ENCODE data around the gene GABRG1.

Gene GABRG1

DNA sequence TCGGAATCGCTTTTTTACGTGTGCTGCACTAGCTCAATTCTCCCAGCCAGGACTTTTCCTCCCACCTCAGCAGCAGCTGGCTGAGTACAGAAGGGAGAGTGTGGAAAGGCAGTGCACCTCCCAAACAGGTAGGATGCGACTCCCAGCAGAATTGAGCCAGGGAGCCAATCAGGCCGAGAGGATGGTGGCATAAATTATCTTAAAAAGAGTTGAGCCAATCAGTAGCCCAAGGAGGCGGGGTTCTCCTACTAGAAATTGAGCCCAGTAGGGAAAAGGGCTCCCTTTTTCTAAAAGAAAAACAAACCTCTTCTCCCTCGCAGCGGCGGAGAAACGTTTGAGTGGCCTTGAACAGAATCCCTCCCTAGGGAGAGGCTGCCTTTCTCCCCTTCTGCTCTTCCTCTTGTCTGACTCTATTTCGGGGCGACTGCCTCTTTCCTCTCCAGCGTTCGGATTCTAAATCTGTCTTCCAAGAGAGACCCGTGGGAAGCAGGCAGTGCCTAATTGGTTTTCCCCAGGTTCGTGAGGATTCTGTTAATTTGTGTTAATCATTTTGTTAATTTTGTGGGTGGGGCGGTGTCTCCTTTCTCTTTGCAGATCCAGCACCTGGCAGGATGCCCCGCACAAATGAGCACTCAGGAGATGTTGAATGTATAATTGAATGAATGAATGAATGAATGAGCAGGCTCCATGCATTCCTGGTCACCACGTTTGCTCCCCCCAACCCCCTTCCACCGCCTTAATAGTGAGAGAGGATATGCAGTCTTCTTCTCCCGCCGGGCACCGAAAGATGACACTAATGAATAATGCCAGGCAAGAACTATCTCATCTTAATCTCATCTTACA, at the start of gene GABRG1:
GABRG1 (minus strand) TSS at position 142 of the 843 bp plus-strand sequence; CDS start at position 1, 141 bp downstream.
- no peak for DNase-seq (ENCODE audit: low read depth)

DNA sequence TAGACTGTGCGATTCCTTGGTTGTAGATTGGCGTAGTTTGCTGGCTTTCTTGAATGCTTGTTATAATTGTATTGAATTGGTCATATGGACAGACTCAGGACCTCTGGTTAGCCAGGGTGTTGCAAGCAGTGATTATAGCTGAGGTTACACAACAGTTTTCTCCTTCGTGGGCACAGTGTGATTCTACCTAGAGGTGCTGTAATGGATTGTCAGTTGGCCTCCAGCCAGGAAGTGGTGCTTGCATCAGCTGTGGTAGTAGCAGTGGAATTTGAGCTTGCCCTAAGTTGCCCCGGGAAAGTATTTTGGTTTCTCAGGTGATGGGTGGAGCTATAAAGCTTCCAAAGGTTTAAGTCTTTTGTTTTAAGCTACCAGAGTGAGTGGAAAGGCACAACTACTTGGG, 23.1 kb upstream of the GABRG1 start:
- no peak for DNase-seq (ENCODE audit: low read depth)

DNA sequence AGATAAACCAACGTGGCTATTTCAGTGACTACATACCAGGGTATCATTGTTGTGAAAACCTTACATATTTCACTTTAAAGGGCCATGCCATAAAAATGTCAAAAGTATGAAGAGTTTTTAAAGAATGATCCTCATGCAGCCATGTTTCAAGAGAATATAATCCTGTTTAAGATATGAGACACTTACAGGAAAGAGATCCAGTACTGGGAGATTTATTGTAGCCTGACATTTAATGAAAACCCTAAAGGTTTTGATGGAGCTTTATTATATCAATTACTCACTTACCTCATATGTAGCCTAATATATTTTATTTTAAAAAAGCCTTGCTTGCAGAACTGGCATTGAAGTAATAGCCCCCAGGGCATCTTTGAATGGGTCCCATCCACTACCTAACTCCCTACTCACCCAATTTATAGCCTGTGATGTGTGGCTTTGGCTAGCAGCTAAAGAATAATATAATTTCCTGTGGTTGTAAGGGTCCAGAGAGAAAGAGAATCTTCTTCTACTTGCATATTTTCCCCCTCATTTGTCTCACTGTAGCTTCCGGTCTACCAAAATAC, 7.7 kb upstream of the GABRG1 start:
- no peak for DNase-seq (ENCODE audit: low read depth)

DNA sequence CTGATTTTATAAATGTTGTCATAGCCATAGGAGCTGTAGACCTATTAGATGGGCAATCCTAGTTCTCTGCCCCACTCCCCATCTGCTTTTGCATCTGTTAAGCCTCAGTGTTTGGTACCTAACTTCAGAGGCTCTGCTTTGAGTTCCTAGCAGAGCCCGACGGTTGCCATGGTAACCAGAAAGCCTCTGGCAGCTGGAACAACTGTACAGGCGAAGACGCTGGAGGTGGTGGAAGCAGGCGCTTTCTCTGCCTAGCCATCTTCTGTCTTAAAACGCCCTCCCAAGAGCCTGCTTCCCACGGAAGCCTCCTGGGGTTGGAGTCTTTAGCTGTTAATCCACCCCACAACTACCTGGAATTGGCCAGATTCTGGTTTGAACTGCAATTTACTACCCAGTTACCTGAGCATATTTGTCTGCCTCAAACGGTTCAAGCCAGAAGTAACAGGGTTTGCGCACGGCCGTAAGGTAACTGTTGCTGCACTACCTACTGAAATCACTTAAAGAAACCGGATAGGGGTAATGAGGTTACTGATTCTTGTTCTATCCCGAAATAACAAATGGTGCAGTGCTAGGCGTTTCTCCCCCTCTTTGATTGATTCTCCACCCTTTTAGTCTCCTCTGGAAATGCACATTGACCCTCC, 1.0 kb upstream of the GABRG1 start:
- DNase-seq (ENCODE audit: low read depth), result no peak

DNA sequence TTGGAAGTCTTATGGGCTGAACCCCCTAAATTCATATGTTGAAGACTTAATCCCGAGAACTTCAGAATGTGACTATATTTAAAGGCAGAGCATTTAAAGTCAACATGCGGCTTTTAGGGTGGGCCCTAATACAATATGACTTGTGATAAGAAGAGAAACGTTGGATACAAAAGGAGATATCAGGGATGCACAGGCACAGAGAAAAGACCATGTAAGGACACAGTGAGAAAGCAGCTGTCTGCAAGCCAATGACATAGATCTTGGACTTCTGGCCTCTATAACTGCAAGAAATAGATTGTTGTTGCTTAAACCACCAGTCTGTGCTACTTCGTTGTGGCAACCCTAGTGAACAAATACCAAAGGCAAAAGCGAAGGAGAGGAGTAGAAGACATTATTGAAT, 42.2 kb downstream of the GABRG1 start:
- DNase-seq (ENCODE audit: low read depth), result no peak

DNA sequence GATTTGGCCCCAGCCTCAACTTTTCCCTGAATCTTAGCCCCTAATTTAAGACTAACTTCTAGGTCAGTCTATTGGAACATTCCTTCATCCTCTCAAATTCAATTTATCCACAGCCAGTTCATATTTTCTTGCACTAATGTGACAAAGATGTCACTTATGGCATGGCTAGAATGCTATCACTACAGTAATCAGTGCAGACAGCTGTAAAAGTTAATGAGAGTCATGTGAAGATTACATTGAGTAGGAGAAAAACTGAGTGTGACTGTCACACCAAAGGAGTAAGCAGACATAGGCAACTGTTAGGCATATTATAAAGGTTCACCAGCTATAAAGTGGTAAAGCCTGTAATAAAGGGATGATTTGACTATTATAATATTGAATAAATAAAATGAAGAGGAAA, 42.6 kb downstream of the GABRG1 start:
- DNase-seq (ENCODE audit: low read depth), result no peak

DNA sequence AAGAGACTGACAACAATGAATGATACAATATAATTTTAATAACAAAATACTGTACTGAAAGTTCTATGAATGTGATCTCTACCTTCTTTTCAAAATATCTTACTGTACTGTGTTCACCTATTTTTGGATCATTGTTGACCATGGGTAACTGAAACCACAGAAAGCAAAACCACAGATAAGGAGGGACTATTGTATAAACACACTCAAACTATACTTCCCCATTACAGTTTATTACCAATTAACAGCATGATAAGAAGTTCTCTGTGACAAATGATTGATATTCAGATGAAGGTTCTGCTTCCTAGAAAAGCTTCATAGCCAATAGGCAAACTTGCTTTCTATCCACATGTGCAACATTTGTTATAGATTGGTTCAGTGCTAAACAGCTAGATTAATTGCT, 50.1 kb downstream of the GABRG1 start:
- no peak for DNase-seq (ENCODE audit: low read depth)

DNA sequence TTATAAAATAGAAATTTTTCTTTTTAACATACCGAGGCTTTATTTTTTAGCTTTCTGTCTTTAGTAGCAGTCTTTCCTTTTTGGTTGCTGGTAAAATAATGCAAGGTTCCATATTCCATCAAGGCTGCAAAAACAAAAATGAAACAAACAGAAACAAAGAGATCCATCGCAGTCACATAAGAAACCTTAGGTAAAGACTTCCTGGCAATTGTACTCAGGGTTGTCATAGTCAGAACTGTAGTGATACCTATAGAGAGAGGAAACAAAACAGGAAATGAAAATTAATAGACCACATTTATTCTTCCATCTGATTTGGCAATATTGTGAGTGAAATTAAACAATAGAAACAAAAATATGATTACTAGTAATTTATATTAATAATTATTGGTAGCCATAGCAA, 72.5 kb downstream of the GABRG1 start:
- no peak for DNase-seq (ENCODE audit: low read depth)

DNA sequence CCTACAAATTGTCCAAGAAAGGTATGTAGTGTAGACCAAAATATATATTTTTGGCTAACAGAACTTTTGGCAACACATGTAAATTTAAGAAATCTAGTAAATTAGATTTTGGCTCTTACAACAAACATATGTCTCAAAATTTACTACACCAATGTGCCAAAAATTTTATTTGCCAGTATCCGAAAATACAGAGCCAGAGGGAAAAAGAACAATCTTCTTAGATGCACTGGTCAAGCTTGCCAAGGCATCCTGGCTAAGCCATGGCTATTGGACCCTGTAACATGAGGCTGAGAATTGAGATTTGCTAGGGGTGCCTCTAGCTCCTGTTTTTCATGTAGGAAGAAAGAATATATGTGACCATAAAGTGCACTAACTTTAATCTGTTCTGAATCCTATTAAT, 91.8 kb downstream of the GABRG1 start:
- DNase-seq (ENCODE audit: low read depth), result no peak

DNA sequence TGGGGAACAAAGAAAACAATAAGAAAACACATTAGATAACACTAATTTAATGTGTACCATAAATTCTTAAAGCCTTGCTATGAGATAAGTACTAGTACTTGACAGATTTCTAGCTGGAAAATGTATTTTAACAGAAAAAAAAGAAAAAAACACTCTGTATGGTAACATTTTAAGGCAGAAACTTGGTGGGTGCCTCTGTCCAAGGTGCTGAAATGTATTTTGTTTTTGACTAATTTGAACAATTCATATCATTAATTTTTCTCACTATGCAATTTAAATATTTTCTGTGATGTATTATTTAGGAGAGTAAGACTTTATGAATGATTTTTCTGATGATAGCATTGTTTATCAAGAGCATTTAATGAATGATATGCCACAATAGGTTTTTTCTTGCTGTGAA, 107.5 kb downstream of the GABRG1 start:
- no peak for DNase-seq (ENCODE audit: low read depth)

DNA sequence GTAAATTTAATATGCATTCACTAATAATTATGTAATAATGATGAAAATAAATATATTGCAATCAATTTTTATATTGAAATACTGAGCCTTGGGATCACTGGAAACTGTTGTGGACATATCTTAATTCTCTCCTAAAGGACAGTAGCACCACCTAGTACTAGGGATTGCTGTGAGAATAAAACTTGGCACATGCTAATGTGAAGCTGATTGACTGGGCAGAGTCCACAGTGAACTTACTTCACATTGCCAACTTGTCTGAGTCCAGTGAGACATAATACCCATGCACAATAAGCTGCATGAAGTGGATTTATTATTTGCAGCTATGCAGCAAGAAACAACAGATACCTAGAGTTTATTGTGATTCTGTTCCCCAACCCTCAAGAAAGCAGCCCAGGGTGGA, 131.1 kb downstream of the GABRG1 start:
- DNase-seq (ENCODE audit: low read depth), result no peak

DNA sequence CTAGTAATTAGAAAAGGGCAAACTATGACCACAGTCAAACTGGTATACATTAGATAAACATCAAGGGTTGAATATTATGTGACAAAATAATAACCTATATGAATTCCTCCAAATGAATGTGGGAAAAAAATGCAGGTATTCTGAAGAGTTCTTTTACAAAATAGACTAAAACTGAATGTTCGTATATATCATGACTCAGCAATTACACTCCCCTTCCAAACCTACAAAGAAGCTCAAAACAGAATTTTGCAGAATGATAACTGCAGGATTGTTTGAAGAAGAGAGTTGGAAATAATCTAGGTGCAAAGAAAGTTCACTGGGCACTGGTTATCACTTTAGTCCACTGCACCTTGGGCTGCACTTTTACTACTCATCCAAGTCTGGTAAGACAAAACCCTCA, 134.1 kb downstream of the GABRG1 start:
- DNase-seq (ENCODE audit: low read depth), result no peak

DNA sequence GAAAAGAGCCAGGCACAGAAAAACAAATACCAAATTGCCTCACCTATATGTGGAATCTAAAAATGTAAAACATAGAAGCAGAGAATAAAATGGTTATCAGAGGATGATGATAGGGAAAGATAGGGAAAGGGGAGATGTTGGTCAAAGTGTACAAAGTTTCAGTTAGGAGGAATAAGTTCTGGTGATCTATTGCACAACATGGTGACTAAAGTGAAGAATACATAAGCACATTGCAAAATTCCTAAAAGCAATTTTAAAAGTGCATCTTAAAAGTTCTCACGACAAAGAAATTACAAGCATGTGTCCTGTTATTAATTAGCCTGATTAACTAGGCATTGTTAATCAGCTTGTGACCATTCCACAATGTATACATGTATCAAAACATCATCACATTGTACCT, 136.0 kb downstream of the GABRG1 start:
- no peak for DNase-seq (ENCODE audit: low read depth)

All from activated T-cell treated with anti-CD3 and anti-CD28 coated beads for 48 hours (primary cell).